ENCODE results near the gene DHRS11.

DNA sequence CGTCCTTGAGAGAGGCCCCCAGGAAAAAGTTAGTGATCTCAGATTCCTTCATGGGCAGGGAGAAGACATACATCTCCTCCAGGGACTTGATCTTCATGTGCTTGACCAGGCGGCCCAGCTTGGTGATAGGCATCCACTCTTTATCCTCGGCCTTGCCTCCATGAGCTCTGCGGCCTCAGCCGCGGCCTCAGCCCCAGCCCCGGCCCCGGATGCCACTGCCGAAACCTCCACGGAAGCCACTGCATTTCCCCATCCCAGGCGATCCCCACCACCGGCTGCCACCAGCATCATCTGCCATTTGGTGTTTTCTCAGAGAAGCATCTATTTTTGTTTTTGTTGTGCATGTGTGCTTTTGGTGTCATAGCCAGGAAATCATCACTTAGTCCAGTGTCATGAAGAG lies 16.7 kb upstream of the DHRS11 start:
- TF ChIP-seq GATA2 (IDR thresholded peaks at IDR 0.05; ENCODE audit: low read depth, low read length) (no peak), GATA3 (IDR thresholded peaks at IDR 0.05; ENCODE audit: low read depth, low read length) (no peak)
